ENCODE results near the gene NKAPL.

Gene NKAPL

GRCh38 chr6:28252009-28252975 lies 6.8 kb upstream of the NKAPL start, which contains the start of gene ZKSCAN4:
Gene ZKSCAN4 (minus strand): TSS chr6:28252269. CDS start chr6:28251980, 289 bp downstream.
- Mint-ChIP-seq H3K9me3 (no peaks in the 10 kb centered on the region), H3K36me3 (ENCODE audit: low read depth) (peaks cover 18% of the 10 kb centered on the region), H3K4me3 (peak within 1 kb of the TSS; percentile 99 to 100 (median 100)), H3K4me1 (peaks cover 18% of the 10 kb centered on the region), H3K27me3 (ENCODE audit: low read depth) (no peaks in the 10 kb centered on the region), H3K27ac (peak within 1 kb of the TSS; percentile 86 to 95 (median 91))
- TF ChIP-seq CTCF (IDR thresholded peaks at IDR 0.05; ENCODE audit: unreplicated experiment in 3 of 3), result no peak

GRCh38 chr6:28254121-28254519 lies 5.0 kb upstream of the NKAPL start:
- Mint-ChIP-seq H3K27ac (no peak overlapping the region), H3K4me3 (peak overlapping the region in 1 of 3 experiments; percentile 38), H3K4me1 (peaks cover 18% of the 10 kb centered on the region), H3K36me3 (ENCODE audit: low read depth) (peaks cover 4% of the 10 kb centered on the region), H3K9me3 (no peaks in the 10 kb centered on the region), H3K27me3 (ENCODE audit: low read depth) (no peaks in the 10 kb centered on the region)
- TF ChIP-seq CTCF (IDR thresholded peaks at IDR 0.05; ENCODE audit: unreplicated experiment in 3 of 3), result no peak

GRCh38 chr6:28257042-28257441 lies 2.1 kb upstream of the NKAPL start:
- no peak for TF ChIP-seq CTCF (IDR thresholded peaks at IDR 0.05; ENCODE audit: unreplicated experiment in 3 of 3)
- no peak overlapping the region for H3K4me3 Mint-ChIP-seq
- no peaks in the 10 kb centered on the region for H3K27me3 Mint-ChIP-seq (ENCODE audit: low read depth)
- no peak overlapping the region for H3K27ac Mint-ChIP-seq
- peaks cover 8% of the 10 kb centered on the region for H3K4me1 Mint-ChIP-seq
- no peaks in the 10 kb centered on the region for H3K36me3 Mint-ChIP-seq (ENCODE audit: low read depth)
- H3K9me3 Mint-ChIP-seq, result no peaks in the 10 kb centered on the region

DNA sequence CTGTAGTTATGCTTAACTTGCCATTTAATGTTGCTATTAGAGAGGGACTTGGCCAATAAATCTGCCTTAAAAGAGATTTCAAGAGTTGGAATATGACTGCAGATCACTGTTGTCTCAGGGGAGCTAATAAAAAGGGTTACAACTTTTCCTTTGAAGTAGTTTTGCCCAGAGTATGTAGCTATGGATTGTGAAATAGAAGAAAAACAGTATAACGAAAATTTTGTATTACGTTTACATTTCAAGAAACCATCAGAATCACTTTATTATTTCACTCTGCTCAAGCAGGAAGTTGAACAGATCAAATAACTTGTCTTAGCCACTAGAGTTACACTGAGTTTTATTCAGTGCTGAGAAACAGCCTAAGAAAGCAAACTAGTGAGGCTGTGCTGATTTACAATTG lies 4.8 kb downstream of the NKAPL start:
- Mint-ChIP-seq H3K9me3 (no peaks in the 10 kb centered on the region), H3K27ac (peak overlapping the region; percentile 38 to 65 (median 49)), H3K4me1 (peaks cover 8% of the 10 kb centered on the region), H3K36me3 (ENCODE audit: low read depth) (no peaks in the 10 kb centered on the region), H3K27me3 (ENCODE audit: low read depth) (no peaks in the 10 kb centered on the region), H3K4me3 (peak overlapping the region in 2 of 3 experiments; percentile 1 to 43)
- no peak for TF ChIP-seq CTCF (IDR thresholded peaks at IDR 0.05; ENCODE audit: unreplicated experiment in 3 of 3)

DNA sequence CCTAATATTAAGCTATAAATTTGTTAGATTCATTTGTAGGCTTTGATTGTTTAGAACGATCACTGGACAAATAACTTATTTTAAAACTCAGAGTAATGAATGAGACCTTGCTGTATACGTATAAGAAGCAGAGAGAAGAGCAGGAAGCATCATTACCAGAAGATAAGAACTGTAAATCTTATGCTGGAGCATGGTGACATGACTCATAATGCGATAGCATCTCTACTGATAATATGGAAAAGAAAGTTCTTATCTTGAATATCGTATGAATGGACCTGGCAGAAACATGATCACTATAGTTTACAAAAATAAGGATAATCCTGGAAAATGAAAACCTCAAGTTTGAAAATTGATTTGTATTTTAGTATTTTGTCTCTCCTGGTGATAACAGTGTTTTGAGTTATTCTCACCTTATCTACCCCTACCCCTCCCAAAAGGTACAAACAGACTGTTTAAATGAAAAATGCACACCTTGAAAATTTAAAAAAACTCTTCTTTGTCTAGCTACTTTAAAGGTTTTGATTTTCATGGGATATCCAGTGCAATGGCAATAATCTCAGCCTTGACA lies 5.8 kb downstream of the NKAPL start:
- Mint-ChIP-seq H3K4me1 (peaks cover 8% of the 10 kb centered on the region), H3K36me3 (ENCODE audit: low read depth) (no peaks in the 10 kb centered on the region), H3K4me3 (peak overlapping the region; percentile 24 to 56 (median 55)), H3K27me3 (ENCODE audit: low read depth) (no peaks in the 10 kb centered on the region), H3K9me3 (no peaks in the 10 kb centered on the region), H3K27ac (peak overlapping the region in 1 of 3 experiments; percentile 34)
- TF ChIP-seq CTCF (IDR thresholded peaks at IDR 0.05; ENCODE audit: unreplicated experiment in 3 of 3), result no peak
